GM19239 (cell line): ENCODE results near the gene TMEM185B.
"Not testable (repeated sequence)": the region's sequence is repeated elsewhere in the genome, so short reads cannot be mapped to it uniquely, and the experiment has no call there.

Experiments used
- DNase-seq: peaks from one replicate; pipeline ENCODE4 v3.0.0; 2011; ENCODE audit warnings: low spot score; ENCODE audit not compliant: insufficient read length
- FAIRE-seq: peaks from 2 replicates; lab custom pipeline; 2011; peaks lifted over from hg19 to GRCh38; lab: Jason Lieb, UNC

The TMEM185B gene

DNA sequence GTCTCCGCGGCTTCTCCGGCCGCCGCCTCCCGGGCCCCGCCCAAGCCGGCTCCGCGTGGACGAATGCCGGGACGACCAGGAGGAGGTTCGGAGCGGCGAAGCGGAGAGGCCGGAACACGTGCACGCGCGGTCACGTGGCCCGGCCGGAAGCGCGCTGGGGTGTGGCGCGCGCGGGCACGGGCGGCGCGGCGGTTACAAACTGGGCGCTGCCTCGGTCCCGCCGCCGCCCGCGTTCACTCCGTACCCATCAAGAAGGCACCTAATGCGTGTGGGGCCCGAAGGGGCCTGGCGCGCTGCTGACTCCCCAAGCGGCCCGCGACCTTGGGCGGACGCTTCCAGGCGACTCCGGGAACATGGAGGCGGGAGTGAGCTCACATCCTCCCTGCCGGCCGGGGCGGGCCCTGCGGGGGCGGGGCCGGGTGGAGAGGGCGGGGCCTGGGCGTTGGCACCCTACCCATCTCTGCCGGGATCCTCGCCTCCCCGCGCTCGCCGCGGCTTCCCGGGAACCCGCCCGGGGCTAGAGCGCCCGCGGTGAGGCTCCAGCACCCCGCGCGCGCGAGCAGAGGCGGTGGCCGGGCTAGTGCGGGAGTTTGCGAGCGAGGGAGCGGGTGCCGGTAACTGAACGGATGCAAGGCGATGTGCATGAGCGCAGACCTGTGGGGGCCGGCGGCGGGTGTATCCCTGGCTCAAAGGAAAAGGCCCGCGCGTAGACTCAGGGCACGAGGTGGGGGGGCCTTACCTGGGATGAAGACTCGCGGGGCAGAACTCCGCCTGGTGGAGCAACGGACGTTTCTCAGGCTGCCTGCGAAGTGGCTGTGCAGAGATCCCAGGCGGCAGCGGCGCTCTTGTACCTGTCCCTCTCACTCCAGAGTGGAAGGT, at the start of gene TMEM185B:
TSS of gene TMEM185B (minus strand) at position 367 of the 879 bp plus-strand sequence. CDS start 424 bp downstream, outside the sequence.
- DNase-seq (peak; percentile 96), FAIRE-seq (peak; percentile 70)

DNA sequence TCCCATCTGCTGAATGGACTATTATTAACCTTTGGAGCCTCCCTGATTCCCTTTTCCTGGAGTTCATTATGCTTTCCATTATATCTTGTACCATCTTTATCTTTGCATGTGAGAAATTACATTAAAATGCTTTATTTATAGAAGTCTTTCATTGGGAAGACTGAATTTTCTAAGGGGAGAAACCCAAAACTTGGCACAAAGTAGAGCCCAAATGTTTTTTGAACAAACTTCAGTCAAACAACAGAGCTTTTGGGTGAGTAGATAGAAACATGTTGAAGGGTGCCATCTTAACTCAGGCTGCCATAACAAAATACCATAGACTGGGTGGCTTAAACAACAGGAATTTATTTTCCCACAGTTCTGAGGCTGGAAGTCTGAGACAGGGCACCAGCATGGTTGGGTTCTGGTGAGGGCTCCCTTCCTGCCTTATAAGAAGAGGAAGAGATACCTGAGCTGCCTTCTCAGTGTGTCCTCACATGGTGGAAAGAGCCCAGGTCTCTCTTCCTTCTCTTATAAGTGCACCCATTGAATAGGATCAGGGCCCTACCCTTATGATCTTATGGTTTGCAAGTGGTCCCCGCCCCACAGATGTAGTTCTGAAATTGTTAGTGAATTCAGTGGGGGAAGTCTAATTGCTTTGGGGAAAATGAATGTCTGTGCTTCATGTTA, 48.6 kb upstream of the TMEM185B start:
- FAIRE-seq (no peak), DNase-seq (no peak)

DNA sequence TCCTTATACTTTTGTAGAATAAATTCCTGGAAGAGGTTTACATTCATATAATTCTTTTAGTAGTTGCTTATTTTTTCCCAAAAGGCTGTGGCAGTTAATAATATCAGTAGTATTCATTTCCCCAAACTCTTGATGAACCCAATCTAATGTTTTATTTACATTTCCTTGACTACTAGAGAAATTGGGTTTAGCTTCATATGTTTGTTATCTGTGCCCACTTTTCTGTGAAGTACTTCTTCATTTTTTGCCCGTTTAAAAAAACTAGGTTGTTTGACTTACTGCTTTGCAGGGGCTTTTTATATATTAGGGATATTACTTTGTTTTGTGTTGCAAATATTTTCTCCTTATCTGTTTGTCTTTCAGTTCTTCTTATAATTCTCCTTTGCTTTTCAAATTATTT, 46.6 kb upstream of the TMEM185B start:
- DNase-seq (no peak), FAIRE-seq (no peak)

GRCh38 chr2:120269076-120269744, 46.0 kb upstream of the TMEM185B start:
- DNase-seq (no peak), FAIRE-seq (no peak)

DNA sequence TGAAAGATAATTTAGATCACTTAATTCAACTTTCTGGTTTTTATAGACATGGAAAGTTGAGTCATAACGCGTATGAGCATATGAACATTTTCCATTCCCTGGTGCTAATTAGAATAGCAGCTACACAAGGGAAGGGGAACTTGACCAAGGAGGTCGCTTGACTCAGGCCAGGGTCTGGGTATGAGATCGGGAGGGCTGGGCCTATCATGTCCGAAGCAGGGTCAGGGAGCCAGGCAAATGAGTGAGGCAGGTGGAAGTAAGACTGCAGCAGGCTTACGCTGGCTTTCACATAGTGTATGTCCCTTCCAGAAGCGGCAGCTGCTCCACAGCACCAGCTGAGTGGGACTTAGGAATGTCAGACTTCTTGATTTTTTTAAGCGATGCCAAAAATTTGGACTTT, 44.1 kb upstream of the TMEM185B start:
- FAIRE-seq = no peak

DNA sequence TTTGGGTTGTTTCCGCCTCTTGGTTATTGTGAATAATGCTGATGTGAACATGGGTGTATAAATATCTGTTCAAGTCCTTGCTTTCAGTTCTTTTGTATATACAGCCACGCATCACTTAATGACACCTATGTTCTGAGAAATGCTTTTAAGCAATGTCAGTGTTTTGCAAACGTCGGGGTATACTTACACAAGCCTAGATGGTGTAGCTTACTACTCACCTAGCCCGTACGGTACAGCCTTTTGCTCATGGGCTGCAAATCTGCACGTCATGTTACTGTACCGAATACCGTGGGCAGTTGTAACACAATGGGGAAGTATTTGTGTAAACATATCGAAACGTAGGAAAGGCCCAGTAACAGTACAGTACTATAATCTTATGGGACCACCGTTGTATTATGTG, 41.8 kb upstream of the TMEM185B start:
- FAIRE-seq (peak; percentile 33), DNase-seq (no peak)

More for the DNA sequence above, 44.1 kb upstream of the TMEM185B start:
- DNase-seq = no peak

DNA sequence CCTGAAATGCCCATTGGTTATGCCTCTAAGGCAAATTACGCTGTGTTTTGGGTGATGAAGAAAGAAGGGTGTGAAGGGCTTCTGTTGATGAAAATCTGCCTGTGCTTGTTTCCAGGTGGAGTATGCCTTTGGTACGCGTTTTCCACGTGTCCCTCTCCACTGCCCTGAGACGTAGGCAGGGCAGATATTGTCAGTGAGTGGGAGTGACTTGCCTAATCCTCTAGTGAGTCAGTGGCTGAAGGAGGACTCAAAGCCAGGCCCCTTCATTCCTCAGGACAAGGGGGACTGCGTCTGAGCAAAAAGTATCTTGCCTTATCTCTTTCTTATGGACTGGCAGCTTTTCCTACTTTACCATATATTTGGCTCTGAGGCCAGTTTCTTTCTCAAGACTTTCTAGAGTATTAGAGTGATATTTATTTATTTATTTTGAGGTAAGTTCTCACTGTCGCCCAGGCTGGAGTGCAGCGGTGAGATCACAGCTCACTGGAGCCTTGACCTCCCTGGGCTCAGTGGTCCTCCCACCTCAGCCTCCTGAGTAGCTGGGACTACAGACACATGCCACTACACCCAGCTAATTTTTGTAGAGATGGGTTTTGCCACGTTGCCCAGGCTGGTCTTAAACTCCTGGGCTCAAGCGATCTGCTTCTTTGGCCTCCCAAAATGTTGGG, 39.7 kb upstream of the TMEM185B start:
- no peak for DNase-seq
- no peak for FAIRE-seq

DNA sequence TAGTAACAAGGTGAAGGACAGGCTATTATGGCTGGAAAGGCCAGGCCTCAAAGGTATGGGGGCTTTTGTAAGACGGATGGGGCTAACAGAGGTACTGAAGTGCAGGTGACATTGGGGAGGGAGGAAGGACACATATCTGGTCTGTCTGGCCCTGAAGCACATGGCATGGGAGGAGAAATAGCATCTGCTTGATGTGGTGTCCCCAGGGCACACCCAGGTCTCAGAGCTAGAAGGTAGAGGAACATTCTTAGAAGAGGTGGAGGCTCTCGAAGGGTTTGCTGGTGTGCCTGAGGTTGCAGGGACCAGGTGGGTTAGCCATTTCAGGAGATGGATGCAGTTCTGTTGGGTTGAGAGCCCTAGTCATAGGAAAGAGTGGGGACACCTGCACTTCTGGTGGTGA, 39.0 kb upstream of the TMEM185B start:
- no peak for DNase-seq
- no peak for FAIRE-seq

GRCh38 chr2:120261387-120262006, 38.3 kb upstream of the TMEM185B start:
- FAIRE-seq = no peak
- DNase-seq = peak; percentile 47

DNA sequence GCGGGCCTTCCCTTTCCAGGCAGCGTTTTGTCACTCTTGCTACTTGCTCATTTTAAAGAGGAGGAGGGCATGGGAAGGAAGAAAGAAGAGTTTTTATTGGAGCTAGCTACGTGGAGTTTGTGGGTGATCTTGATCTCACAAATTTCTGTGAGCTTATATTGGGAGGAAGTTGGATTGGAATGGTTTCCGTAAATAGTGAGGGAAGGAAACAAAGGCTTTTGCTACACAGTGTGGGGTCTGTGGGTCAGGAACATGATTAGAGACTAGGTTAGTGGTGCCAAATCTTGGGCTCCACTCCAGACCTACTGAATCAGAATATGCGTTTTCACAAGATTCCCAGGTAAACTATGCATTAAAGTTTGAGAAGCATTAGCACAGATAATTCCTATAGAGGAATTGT, 37.5 kb upstream of the TMEM185B start:
- FAIRE-seq (no peak), DNase-seq (no peak)

- not testable (repeated sequence) for FAIRE-seq, DNase-seq
Observed at GRCh38 chr2:120259939-120260338, 36.7 kb upstream of the TMEM185B start.

DNA sequence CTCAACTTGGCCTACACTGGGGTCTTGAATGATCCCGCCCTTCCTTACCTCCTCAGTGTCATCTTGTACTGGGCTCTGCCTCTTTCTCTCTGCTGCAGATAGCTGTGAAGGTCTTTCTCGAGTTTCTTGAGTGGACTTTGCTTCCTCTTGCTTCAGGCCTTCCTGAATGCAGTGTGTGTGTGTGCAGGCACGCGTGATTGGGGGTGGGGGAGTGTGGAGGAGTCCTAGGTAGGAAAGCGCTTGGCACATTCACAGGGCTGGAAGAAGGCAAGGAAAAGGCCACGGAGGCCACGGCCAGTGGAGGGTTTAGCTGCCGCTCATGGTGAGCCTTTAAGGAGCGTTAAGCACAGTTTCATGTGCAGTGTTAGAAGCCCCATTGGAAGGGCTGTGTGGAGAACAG, 35.0 kb upstream of the TMEM185B start:
- DNase-seq (no peak), FAIRE-seq (no peak)

DNA sequence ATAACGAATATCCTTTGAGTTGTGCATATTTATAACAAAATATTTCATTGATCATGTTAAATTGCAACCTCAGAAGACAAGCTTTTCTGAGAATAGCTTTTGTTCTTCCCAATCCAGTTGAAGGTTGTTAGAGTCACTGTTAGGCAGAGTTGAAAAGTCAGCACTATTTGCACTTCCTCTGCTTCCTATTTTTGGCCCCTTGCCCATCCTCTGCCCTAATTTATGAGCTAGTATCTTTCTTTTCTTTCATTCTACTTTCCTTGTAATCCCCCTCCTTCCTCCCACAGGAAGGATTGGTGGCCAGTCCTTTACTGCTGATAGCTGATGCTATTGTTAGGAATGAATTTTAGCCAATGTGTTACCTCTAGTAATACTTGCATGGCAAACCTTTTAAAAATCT, 34.3 kb upstream of the TMEM185B start:
- FAIRE-seq = no peak

GRCh38 chr2:120256651-120257000, 33.4 kb upstream of the TMEM185B start:
- DNase-seq = no peak
- no peak for FAIRE-seq

More for the DNA sequence above, 34.3 kb upstream of the TMEM185B start:
- no peak for DNase-seq

GRCh38 chr2:120255986-120256650, 32.9 kb upstream of the TMEM185B start:
- no peak for FAIRE-seq
- DNase-seq = no peak

DNA sequence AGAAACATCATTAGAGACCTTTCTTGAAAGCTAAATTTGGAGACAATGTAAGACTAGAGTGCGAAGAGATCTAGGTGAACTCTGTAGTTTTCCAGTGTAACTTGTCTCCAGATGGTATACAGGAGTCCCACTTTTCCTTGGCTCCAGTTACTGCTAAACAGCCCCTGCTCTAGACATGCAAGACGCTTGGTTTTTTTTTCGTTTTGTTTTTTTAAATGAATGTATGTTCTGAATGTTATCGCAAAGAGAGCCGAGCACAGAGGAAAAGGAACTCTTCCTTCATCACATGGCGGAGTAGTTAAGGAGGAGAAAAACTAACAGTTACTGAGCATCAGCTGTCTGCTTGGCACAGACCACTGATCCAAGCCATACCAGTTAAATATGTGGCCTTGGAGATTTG, 31.9 kb upstream of the TMEM185B start:
- FAIRE-seq (no peak), DNase-seq (no peak)

DNA sequence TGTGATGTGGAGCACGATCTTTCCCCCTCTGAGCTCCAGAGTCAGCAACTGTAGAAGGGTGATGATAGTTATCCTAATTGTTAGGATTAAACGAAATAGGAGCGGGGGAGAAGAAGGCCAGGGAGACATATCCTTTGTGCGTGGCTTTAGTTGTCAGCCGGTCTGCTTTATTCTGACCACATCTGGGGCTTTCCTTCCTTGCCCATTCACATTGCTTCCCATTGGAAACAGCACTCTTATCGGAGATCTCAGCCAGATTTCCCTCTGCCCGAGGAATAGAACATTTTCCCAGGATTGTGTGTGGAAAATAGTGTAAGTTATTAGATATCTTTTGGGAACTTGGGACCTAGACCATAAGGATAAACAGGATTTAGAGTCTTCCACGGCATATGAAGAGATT, 31.0 kb upstream of the TMEM185B start:
- DNase-seq (no peak), FAIRE-seq (no peak)

DNA sequence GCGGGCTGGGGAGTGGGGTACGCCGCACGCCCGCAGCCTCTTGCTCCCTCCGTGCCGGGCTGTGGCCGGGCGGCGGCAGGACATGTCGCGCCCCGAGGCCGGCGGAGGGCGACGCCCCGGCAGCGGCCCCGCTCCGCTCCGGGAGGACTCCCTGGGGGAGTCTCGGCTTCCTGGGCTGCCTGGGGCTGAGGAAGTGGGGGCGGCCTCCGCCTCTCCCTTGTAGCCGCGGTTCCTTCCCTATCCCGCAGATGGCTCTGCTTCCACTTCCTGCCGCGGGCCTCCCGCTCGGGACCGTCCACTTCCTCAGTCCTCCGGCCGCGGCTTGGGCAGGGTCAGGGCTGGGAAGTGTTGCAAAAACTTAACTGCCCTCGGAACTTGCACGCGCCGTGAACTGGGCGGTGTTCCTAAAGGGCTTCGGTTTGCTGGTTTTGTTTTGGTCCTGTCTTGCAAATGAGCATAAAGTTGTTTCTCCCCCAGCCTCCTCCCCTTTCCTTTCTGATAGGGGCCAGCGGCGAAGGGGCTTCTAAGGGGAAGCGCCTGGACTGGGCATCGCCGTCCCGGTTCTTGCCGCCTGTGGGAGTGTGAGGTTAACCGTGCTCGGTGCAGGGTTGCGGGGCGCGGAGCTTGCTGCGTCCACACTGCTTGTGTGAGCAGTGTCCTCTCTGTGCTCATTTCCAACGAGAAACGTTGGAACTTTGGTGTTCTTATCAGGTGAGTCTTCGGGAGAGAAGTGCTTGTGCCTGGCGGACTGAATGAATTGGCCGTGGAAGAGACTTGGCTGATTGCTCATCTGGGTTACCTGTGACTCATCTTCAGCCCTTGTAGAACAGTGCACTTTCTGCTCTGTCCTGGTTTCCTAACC, 30.1 kb upstream of the TMEM185B start:
- DNase-seq (peak; percentile 43), FAIRE-seq (peak; percentile 85)
